ENCODE measurements around the gene B3GNT9.

Gene B3GNT9

GRCh38 chr16:67150833-67151396 is at the start of gene B3GNT9:
Gene B3GNT9 (minus strand): TSS chr16:67150998. CDS start chr16:67150485, 513 bp downstream.
- no peak for FAIRE-seq

GRCh38 chr16:67200491-67200890 is 49.7 kb upstream of the B3GNT9 start:
- no peak for FAIRE-seq

DNA sequence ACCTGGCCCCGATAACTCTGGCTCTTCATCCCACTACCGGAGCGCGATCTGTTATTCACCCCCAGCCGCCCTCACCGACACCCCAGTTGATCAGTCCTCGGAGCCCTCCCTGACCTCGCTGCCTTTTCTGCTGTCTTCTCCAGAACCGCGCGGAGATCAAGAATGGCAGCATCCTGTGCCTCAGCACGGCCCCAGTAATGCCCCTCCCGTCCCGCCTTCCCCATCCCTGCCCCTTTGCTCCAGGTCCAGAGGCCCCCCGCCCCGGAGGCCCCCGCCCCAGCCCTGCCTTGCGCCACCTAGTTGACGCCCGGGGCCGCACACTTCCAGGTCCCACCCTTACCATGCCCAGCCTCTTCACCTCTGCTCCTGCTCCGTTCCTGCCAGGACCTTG is 49.0 kb upstream of the B3GNT9 start:
- FAIRE-seq = no peak

DNA sequence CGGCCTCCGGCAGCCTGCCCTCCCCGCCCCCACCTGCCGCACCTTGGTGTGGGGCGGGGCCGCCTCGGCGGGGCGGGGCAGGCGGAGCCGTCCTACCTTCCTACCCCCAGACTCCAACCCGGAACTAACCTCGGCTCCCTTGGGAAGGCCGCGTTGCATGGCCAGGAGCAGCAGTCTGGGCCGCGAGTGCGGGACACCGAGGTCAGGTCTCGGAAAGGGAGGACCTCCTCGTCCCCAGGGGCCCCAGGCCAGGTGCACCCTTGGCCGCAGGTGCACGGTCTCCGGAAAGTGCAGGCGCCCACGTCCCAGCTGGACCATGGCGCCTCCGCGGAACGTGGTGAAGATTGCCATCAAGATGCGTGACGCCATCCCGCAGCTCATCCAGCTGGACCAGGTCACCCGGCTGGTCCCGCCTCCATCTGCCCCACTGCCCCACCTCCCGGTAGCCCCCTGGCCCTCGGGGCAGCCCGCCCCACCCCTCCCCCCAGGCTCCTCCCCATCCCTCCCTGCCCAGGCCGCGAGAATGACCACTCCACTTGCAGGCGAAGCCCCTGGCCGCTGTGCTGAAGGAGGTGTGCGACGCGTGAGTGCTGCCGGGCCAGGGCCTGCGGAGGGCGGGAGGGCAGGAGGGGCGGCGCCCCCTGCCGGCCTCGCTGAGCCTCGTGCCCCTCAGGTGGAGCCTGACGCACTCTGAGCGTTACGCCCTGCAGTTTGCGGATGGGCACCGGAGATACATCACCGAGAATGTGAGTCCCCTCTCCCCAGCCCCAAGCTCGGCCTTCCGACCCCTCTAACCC is 48.4 kb upstream of the B3GNT9 start, which contains the start of gene ELMO3:
Gene ELMO3 (plus strand): TSS at position 121 of the 797 bp plus-strand sequence. CDS start 196 bp downstream, at position 317.
- FAIRE-seq = no peak

GRCh38 chr16:67198238-67198734 is 47.5 kb upstream of the B3GNT9 start:
- FAIRE-seq = no peak

DNA sequence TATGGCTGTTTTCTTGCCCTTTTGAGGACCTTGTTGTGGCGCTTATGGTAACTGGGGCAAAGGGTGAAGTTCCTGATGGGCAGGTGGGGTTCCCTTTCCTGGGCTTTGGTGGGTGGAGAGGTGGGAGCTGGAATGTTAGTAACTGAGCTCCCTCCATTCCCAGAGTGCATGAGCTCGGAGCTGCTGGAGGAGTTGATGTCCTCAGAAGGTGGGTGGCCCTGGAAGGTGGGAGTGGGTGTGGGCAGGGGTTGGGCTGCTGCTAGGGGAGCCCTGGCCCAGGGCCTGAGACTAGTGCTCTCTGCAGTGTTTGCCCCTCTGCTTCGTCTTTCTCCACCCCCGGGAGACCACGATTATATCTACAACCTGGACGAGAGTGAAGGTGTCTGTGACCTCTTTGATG is 46.9 kb upstream of the B3GNT9 start:
- no peak for FAIRE-seq

- no peak for FAIRE-seq
These were observed 46.1 kb upstream of the B3GNT9 start for GRCh38 chr16:67196881-67197280.

GRCh38 chr16:67195676-67196075 is 44.9 kb upstream of the B3GNT9 start:
- FAIRE-seq = no peak

- no peak for FAIRE-seq
These were observed 43.5 kb upstream of the B3GNT9 start for GRCh38 chr16:67194260-67194659.

GRCh38 chr16:67193536-67193935 is 42.7 kb upstream of the B3GNT9 start:
- no peak for FAIRE-seq

DNA sequence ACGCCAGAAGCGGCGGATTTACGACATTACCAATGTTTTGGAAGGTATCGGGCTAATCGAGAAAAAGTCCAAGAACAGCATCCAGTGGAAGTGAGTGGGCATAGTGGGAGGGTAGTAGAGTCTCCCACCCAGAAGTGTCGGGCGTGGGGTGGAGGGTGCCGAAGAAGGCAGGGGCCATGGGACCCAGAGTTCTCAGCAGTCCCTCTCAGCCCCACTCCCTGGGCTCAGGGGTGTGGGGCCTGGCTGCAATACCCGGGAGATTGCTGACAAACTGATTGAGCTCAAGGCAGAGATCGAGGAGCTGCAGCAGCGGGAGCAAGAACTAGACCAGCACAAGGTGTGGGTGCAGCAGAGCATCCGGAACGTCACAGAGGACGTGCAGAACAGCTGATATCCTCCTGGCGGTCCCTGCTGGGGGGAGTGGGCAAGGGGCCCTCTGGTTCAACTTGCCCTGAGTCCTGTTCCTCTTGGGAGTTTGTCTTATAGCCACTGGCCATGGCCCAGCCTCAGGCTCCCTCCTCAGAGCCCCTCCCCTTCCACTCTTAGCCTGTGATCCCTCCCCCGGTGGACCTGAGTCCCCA is 42.1 kb upstream of the B3GNT9 start:
- no peak for FAIRE-seq

- FAIRE-seq = peak; percentile 77
These were observed 41.3 kb upstream of the B3GNT9 start, which contains the start of gene E2F4 for GRCh38 chr16:67191995-67192681. Gene E2F4 (plus strand): TSS chr16:67192155. CDS start chr16:67192228, 73 bp downstream.

DNA sequence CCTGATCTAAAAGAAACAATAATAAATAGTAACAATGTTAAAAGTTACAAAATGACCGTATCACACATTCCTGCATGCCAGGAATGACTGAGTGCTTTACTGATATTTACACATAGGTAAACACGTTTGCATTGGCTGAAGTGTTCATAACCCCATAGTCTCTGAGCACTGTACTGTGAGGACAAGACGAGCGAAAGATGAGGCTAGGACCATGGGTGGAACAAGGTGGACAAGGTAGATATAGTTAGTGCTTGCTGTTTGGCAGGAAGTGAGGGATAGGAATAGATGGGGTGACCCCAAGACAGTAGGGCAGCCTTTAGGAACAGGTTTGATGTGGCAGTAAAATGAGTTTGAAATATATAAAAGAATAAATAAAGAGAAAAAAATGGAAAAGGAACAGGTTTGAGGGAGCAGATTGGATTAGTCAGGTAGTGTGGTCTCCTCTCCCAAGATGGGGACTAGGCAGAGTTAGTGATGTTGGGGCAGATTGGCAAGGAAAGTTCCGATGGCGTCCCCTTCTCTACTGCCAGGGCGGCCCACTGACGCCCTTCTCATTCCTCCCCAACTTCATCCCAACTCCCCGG is 40.7 kb upstream of the B3GNT9 start:
- no peak for FAIRE-seq

DNA sequence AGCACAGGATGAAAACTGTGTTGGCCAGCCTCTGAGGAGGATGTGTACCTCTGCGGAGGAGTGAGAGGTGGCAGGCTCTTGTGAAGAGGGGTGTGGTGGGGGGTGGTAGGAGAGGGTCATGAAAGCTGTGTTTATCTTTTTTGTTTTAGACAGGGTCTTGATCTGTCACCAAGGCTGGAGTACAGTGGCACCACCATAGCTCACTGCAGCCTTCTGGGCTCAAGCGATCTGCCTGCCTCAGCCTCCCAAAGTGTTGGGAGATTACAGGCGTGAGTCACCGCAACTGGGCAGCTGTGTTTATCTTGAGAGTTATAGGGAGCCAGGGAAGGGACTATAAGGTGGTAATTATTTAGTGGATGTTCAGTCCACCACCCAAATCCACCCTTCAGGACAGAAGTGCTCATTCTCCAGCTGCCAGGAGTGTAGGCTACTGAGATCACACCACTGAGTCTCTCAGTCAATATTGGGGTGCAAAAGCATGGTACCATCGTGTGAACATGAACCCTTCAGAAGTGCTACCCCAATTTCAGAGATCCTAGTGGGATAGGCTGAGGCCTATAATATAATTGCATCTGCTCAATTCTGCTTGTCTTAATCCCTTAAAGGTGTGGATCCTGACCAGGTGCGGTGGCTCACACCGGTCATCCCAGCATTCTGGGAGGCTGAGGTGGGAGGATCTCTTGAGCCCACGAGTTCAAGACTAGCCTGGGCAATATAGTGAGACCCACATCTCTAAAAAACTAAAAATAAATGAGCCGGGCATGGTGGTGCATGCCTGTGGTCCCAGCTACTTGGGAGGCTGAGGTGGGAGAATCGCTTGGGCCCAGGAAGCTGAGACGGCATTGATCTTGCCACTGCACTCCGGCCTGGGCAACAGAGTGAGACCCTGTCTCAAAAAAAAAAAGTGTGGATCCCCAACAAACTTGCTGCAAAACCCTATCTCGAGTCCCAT is 39.9 kb upstream of the B3GNT9 start:
- no peak for FAIRE-seq

DNA sequence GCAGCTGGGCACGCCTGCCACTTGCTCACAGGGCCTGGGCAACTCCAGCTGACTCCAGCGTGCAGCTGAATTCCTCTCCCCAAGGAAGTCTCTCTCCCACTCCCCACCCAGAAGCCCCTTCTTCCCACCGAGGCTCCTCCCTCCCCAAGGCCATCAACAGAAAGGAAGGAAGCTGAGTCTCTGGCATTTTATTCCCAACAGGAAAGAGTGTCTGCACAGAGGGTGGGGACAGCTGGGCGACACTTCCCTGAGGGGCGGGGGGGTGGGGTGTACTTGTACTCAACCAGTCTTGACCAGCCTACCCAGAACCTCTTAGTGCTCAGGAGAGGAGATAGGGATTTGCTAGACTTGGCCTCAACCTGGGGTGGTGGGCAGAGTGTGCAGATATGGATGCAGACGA is 39.2 kb upstream of the B3GNT9 start, which contains the start of gene EXOC3L1:
Gene EXOC3L1 (minus strand): TSS at position 96 of the 400 bp plus-strand sequence. CDS start 460 bp downstream, outside the sequence.
- FAIRE-seq = no peak

DNA sequence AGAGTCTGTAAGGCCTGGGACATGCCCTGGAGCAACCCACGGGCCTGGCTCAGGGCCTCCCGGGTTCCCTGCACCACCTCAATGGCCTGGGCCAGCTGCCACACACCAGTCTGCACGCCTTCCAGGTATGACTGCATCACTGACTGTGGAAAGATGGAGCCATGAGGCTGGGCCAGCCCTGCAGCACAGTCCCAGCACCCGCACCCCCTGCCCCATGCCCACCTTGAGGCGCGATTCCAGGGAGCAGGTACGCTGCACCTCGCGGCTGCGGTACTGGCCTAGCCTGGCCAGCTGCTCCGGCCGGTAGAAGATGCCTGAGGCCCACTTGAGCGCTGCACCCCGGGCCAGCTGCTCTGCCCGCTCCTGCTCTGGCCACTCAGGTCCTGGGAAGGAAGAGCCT is 38.0 kb upstream of the B3GNT9 start:
- FAIRE-seq = no peak

- no peak for FAIRE-seq
These were observed 37.5 kb upstream of the B3GNT9 start for GRCh38 chr16:67188323-67188722.

DNA sequence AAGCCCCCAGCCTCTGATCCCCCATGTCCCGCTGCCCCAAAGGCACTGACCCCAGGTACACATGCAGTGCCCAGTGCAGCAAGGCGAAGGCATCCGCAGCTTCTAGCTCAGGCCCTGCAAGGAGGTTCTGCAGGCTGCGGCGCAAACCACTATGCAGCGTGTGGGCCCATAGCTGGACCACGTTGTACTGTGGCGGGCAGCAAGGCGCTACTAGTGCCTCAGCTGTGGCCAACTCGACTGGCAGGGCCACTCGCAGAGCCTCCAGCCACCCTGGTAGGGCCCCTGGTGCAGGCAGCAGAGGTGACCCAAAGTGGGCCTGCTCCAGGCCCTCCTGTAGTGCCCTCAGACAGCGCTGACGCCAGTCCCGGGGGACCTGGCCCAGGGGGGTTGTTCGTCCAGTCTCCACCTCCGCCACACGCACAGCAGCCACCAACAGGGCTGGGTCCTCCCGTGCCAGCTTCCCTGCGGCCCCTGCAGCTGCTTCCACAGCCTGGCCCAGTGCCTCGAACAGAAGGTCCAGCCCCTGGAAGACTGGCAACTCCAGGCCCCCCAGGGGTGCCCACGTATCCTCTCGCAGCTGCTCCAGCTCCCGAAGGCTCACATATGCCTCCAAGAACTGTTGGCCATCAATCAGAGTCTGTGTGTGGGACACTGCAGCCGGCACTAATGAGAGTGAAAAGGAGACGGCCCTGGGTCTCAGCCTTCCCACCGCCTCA is 36.5 kb upstream of the B3GNT9 start:
- FAIRE-seq = no peak

DNA sequence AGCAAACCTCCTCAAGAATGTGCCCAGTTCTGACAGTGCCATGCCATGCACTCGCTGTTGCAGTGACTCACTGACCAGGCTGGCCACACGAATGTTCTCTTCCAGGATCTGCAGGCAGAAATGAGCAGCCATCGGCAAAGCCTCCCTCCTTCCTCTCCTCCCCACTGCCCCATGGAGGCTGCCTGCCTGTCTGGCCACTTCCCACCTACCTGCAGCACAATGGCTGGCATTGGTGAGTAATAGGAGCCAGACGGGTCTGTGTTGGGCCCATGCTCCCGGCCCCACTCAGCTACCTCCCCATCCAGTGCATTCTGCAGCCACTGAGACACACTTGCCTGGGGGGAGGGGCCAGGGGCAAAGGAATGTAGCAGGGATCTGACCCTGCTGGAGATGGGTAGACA is 35.8 kb upstream of the B3GNT9 start:
- FAIRE-seq = no peak

- FAIRE-seq = no peak
These were observed 34.9 kb upstream of the B3GNT9 start for GRCh38 chr16:67185651-67186134.

All from G401.6 (cell line).